Posterior cingulate gyrus (tissue), 11 donors: Measurements from ENCODE around the gene STARD13.

Experiments used
- DNase-seq, 10 donors: peaks; one replicate each; pipeline versions ENCODE4 v3.0.0 to v3.0.0-alpha.2; 2020 to 2021; ENCODE audit warnings: mixed read lengths in 3 of 10
- intact Hi-C: fragments of 100-400 bp; cut with DNase I; formaldehyde crosslinking; loops from one replicate; pipeline ENCODE4 v1.15.1; 2023

The STARD13 gene

GRCh38 chr13:33311040-33311439 is 25.5 kb upstream of the STARD13 start:
- no peak for DNase-seq
- intact Hi-C loops = no loop called here

- no peak for DNase-seq
- intact Hi-C loops = no loop called here
Measured at GRCh38 chr13:33310245-33311038, 24.9 kb upstream of the STARD13 start.

GRCh38 chr13:33308863-33309262 is 23.3 kb upstream of the STARD13 start:
- DNase-seq = no peak
- intact Hi-C loops = no loop called here

- intact Hi-C loops = no loop called here
- no peak for DNase-seq
Measured at GRCh38 chr13:33307843-33308242, 22.3 kb upstream of the STARD13 start.

GRCh38 chr13:33303855-33304597 is 18.5 kb upstream of the STARD13 start:
- intact Hi-C loops = no loop called here
- DNase-seq = no peak

GRCh38 chr13:33299626-33300025 is 14.1 kb upstream of the STARD13 start:
- intact Hi-C loops = loop anchor here (10.0 kb wide), 1 partner anchor 665 kb away; no protein-coding TSS in a partner anchor
- DNase-seq = no peak

- no peak for DNase-seq
- intact Hi-C loops = loop anchor here (10.0 kb wide), 1 partner anchor 662 kb away; no protein-coding TSS in a partner anchor
Measured at GRCh38 chr13:33296793-33297425, 11.4 kb upstream of the STARD13 start.

GRCh38 chr13:33292712-33293111 is 7.2 kb upstream of the STARD13 start:
- intact Hi-C loops = loop anchor here (10.0 kb wide), 1 partner anchor 658 kb away; no protein-coding TSS in a partner anchor

GRCh38 chr13:33290421-33290965 is 4.9 kb upstream of the STARD13 start:
- DNase-seq = no peak
- intact Hi-C loops = loop anchor here (10.0 kb wide), 1 partner anchor 656 kb away; no protein-coding TSS in a partner anchor

More at GRCh38 chr13:33292712-33293111, 7.2 kb upstream of the STARD13 start:
- no peak for DNase-seq

- intact Hi-C loops = loop anchor here (10.0 kb wide), 2 partner anchors 65 to 655 kb away; no protein-coding TSS in a partner anchor
- DNase-seq = no peak
Measured at GRCh38 chr13:33289966-33290365, 4.4 kb upstream of the STARD13 start.

- intact Hi-C loops = loop anchor here (10.0 kb wide), 1 partner anchor 67 kb away; no protein-coding TSS in a partner anchor
- no peak for DNase-seq
Measured at GRCh38 chr13:33287142-33287882, 1.8 kb upstream of the STARD13 start.

GRCh38 chr13:33286128-33286527 is 573 bp upstream of the STARD13 start:
- intact Hi-C loops = loop anchor here (10.0 kb wide), 1 partner anchor 69 kb away; no protein-coding TSS in a partner anchor
- no peak for DNase-seq

GRCh38 chr13:33284916-33285315 is 639 bp downstream of the STARD13 start:
- DNase-seq = no peak
- intact Hi-C loops = loop anchor here (2.0 to 10.0 kb wide), 2 partner anchors 56 to 70 kb away; no protein-coding TSS in a partner anchor

GRCh38 chr13:33284031-33284430 is 1.5 kb downstream of the STARD13 start:
- intact Hi-C loops = loop anchor here (2.0 to 10.0 kb wide), 2 partner anchors 55 to 71 kb away; no protein-coding TSS in a partner anchor
- DNase-seq = no peak

GRCh38 chr13:33283195-33283911 is 2.2 kb downstream of the STARD13 start:
- intact Hi-C loops = loop anchor here (10.0 kb wide), 1 partner anchor 71 kb away; no protein-coding TSS in a partner anchor

GRCh38 chr13:33281951-33282595 is 3.5 kb downstream of the STARD13 start:
- DNase-seq = no peak
- intact Hi-C loops = loop anchor here (10.0 kb wide), 1 partner anchor 73 kb away; no protein-coding TSS in a partner anchor

More at GRCh38 chr13:33283195-33283911, 2.2 kb downstream of the STARD13 start:
- DNase-seq = no peak

GRCh38 chr13:33280923-33281322 is 4.6 kb downstream of the STARD13 start:
- no peak for DNase-seq

GRCh38 chr13:33280279-33280905 is 5.2 kb downstream of the STARD13 start:
- DNase-seq = no peak
- intact Hi-C loops = loop anchor here (10.0 kb wide), 1 partner anchor 74 kb away; no protein-coding TSS in a partner anchor

More at GRCh38 chr13:33280923-33281322, 4.6 kb downstream of the STARD13 start:
- intact Hi-C loops = loop anchor here (10.0 kb wide), 1 partner anchor 74 kb away; no protein-coding TSS in a partner anchor
